GM12873 (cell line): ENCODE measurements around the gene USP25.

ENCODE experiments used
- CTCF ChIP-seq: IDR thresholded peaks from 2 replicates; pipeline ENCODE4 v1.5.1; 2012; ENCODE audit warnings: low read depth, mild to moderate bottlenecking, moderate library complexity, low read length, control low read depth; ENCODE audit not compliant: insufficient read depth; ENCODE audit errors: missing control alignments

Gene USP25

DNA sequence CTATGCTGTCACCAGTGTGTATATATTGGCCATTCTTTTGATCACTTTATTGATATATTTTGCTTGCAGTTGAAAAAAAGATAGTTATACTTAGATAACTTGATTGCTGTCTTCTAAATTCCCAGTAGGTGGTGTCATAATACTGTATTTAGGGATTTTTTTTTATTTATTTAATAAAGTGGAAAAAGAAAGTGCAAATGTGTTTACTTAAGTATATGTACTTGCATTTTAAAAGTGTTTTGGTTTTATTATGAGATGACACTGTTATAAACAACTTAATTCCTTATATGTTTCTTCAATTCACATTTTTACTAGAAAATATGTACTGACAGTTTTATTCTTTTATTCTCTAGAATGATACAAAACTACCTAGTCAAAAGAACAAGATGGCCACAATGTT lies 164.8 kb downstream of the USP25 start:
- no peak for TF ChIP-seq CTCF

- no peak for TF ChIP-seq CTCF
Measured at GRCh38 chr21:15895142-15896106, 165.6 kb downstream of the USP25 start.

DNA sequence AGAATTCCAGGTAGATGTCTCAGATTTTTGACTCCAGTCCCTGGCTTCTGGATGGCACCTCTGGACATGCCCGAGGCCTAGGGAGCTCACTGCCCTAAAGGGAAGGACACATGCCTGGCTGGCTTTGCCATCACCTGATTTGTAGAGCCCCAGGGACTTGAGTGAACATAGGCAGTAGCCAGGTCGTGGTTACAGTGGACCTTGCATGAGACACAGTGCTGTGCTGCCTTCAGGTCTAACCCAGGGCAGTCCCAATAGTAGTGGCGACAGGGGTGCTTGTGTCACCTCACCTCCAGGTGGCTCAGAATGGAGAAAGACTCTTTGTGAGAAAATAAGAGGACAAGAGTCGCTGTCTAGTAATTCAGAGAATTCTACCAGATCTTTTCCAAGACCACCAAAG lies 166.7 kb downstream of the USP25 start:
- TF ChIP-seq CTCF: no peak

DNA sequence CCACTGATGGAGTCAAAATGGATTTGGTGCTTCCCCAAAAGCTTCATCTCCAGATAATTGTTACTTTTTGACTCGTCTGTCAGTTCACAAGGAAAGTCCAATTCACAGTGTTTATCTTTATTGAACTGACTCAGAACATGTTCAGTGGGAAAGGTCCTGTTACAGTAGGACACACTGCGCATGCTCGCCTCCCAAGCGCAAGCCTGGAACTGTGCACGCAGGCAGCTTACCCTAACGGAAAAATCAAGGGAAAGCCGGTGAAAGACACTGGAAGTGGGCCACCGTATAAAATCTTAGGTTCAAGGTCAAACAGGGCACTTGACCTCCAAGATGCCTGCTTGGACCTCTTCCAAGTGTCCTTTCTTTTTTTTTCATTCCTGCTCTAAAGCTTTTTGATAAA lies 174.6 kb downstream of the USP25 start:
- no peak for TF ChIP-seq CTCF

- TF ChIP-seq CTCF: no peak
Measured at GRCh38 chr21:15908187-15908586, 178.4 kb downstream of the USP25 start.

GRCh38 chr21:15928196-15928595 lies 198.4 kb downstream of the USP25 start:
- TF ChIP-seq CTCF: no peak

GRCh38 chr21:15928686-15929425 lies 199.1 kb downstream of the USP25 start:
- no peak for TF ChIP-seq CTCF
